GM06990 (cell line): ENCODE measurements around the gene RASL10A.

Experiments used
- DNase-seq: peaks from one replicate; pipeline ENCODE4 v3.0.0-alpha.2; 2011; ENCODE audit not compliant: insufficient read length; ENCODE audit errors: extremely low read depth
- H3K27me3 ChIP-seq: replicated peaks from 2 replicates; pipeline ENCODE4 v1.6.0; 2011; ENCODE audit warnings: low read length; ENCODE audit not compliant: control insufficient read depth, insufficient read depth
- H3K36me3 ChIP-seq: 2 replicates; pipeline ENCODE4 v1.5.1; 2011; ENCODE audit warnings: low read length; ENCODE audit not compliant: control insufficient read depth, insufficient read depth
- H3K4me3 ChIP-seq: replicated peaks from 2 replicates; pipeline ENCODE4 v1.5.1; 2011; ENCODE audit warnings: low read depth, mild to moderate bottlenecking, control low read depth, low read length
- TF ChIP-seq, protein P1 (sequence below): IDR thresholded peaks from 2 replicates; pipeline ENCODE4 v1.5.1; 2011; ENCODE audit warnings: low read length, control low read depth, mild to moderate bottlenecking, inconsistent platforms; ENCODE audit not compliant: insufficient read depth, poor library complexity, severe bottlenecking

Gene RASL10A

DNA sequence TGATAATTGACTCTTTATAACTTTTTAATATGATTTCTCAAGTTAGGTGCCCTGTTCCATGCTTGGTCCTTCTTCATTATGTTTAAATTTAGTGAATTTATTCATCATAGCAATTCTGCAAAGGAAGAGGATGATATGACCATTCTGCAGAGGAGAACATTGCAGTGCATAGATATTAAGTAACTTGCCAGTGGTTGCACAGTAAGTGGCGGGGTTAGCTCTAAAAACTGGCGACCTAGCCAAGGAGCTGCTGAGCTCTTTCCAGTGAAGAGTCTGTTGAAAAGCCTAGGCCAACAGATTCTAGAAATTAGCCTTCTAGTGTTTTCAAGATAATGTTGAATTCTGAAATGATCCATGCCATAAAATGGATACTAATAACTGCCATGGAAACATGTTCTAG, 42.9 kb downstream of the RASL10A start:
- Histone ChIP-seq H3K4me3 (no peak overlapping the region), H3K36me3 (peaks cover 9% of the 10 kb centered on the region), H3K27me3 (no peaks in the 10 kb centered on the region)
- TF ChIP-seq, protein P1, sequence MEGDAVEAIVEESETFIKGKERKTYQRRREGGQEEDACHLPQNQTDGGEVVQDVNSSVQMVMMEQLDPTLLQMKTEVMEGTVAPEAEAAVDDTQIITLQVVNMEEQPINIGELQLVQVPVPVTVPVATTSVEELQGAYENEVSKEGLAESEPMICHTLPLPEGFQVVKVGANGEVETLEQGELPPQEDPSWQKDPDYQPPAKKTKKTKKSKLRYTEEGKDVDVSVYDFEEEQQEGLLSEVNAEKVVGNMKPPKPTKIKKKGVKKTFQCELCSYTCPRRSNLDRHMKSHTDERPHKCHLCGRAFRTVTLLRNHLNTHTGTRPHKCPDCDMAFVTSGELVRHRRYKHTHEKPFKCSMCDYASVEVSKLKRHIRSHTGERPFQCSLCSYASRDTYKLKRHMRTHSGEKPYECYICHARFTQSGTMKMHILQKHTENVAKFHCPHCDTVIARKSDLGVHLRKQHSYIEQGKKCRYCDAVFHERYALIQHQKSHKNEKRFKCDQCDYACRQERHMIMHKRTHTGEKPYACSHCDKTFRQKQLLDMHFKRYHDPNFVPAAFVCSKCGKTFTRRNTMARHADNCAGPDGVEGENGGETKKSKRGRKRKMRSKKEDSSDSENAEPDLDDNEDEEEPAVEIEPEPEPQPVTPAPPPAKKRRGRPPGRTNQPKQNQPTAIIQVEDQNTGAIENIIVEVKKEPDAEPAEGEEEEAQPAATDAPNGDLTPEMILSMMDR, result no peak
- DNase-seq, result no peak

DNA sequence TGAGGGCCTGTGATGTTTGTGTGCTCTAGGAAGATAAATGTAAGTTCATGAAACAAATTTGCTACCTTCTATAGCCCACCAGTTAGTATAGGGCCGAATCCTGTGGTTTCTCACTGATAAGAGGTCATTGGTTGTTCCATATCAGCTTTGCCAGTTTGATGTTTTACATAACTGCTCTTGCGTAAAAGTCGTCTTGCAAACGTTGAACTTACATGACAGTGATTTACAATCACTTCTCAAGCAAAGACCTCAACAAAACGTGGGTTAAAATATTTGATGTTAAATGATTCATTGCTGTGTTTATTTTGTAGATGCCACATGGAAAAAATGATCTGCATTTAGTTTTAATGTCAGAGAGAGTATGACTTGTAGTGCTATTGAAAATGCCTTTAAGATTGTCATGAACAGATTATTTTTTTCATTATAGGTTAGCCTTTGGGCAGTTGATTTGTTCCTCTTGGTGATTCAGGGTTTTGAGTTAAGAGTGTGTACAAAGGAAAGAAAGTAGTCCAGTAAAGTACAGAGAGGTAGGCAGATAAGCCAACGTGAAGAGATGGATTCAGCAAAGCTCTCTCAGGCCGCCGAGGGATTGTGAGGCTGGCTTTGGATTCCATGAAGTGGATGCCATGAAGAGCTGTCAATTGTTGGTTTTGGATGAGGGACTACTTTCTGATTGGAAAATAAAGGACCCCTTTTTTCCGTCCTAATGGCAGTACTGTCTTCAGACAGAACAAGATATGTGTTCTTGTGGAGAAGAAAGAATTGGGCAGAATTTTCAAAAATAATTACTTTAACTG, 44.8 kb downstream of the RASL10A start:
- Histone ChIP-seq H3K36me3 (peaks cover 1% of the 10 kb centered on the region), H3K27me3 (no peaks in the 10 kb centered on the region), H3K4me3 (peak overlapping the region; percentile 98)
- TF ChIP-seq, protein P1, result no peak
- no peak for DNase-seq

DNA sequence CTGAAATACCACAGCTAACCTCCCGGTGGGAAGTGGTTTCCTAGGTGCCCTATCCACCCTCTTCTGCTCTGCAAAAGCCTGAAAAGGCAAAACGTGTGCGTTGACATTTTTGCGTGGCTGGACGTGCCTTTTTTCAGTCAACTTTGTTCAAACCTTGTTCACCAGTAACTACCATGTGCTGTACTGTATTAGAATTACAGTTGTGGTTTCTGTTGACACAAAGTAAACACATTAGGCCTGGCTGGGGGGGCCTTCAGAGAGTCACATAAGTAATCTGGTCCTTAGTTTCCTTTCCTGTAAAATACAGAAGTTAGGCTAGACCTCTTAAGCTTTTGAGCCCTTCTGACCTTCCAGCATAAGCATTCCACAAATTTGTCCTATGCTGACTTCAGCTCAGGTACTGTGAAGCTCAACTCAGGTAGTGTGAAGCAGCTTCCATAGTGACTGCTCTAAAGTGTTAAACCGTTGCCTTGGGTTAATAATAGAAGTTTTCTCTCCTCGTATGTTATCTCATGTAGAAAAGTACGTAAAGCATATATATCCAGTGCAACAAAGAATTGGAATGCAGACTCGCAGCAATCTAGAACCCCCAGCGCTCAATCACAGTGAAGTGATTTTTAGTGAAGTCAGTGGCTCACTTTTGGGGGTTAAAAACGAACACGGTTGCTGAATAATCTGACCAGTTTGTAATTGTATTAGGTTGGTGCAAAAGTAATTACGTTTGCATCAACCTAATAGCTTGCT, 45.6 kb downstream of the RASL10A start:
- Histone ChIP-seq H3K27me3 (no peaks in the 10 kb centered on the region), H3K4me3 (peak overlapping the region; percentile 98), H3K36me3 (peaks cover 5% of the 10 kb centered on the region)
- no peak for DNase-seq
- TF ChIP-seq, protein P1, result no peak

DNA sequence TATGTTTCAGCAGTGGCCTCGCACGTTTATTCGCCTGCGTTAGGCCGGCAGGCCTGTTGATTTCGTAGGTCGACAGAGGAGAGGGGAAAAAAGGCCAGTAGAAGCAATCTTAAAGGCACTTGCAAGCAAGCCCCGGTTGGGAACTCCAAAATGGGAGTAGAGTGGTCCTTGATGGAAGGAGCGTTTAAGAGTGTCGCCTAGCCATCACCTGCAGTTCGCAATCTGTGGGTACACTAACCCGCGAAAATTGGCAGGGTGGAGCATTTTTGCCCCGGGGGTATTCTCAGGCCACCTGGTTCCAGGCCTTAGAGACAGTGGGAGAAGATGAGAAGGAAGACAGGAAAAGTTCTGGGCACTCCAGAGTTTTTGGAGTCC, 46.3 kb downstream of the RASL10A start:
- Histone ChIP-seq H3K4me3 (peak overlapping the region; percentile 98), H3K36me3 (peaks cover 8% of the 10 kb centered on the region), H3K27me3 (no peaks in the 10 kb centered on the region)
- DNase-seq, result no peak
- TF ChIP-seq, protein P1, result no peak

DNA sequence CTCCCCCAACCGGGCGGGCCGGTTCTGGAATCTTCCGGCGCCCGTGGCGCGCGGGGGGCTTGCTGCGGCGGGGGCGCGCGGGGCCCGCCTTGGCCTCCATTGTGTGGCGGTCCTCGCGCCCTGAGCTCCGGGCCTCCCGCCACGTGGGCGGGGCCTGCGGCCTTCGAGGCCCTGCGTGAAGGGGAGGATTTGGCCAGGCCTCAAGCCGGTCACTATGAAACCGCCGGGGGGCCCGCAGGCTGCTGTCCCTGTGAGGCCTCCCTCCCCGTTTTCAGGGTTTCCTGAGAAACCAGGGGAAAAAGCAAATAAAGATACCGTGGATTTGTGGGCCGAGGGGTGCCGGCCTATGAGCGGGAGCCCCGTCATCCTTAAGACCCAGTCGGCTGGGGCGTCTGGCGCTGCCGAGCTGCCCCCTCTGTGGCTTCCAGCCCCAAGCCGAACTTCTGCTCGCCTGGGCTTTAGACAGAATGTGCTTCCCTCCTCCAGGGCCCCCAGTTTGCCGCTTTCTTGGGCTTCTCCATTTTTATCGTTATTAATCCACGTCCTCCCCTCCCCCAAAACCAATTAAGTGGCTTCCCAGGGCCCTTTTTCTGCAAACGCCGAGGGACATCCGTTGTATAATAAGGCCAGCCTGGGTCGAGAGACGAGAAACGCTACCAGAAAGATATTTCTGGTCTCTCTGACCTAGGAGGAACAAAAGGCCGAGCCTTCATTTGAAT, 46.8 kb downstream of the RASL10A start:
- no peaks in the 10 kb centered on the region for H3K27me3 ChIP-seq
- peak; percentile 72 for DNase-seq
- TF ChIP-seq, protein P1, result no peak
- H3K4me3 ChIP-seq, result peak overlapping the region; percentile 98
- peaks cover 12% of the 10 kb centered on the region for H3K36me3 ChIP-seq
